ENCODE measurements around the gene SERPINE1. TPM values are rescaled to one million over a fixed set of nuclear protein-coding genes. Genes with fewer than 3 reads are reported as not detected.
A peak's percentile ranks its signal among the peaks of the same experiment; 100 is the strongest.

Gene SERPINE1
- total RNA-seq, 3 donors from 2014 or later, result 0.55 to 2.9 (median 1.6) TPM

DNA sequence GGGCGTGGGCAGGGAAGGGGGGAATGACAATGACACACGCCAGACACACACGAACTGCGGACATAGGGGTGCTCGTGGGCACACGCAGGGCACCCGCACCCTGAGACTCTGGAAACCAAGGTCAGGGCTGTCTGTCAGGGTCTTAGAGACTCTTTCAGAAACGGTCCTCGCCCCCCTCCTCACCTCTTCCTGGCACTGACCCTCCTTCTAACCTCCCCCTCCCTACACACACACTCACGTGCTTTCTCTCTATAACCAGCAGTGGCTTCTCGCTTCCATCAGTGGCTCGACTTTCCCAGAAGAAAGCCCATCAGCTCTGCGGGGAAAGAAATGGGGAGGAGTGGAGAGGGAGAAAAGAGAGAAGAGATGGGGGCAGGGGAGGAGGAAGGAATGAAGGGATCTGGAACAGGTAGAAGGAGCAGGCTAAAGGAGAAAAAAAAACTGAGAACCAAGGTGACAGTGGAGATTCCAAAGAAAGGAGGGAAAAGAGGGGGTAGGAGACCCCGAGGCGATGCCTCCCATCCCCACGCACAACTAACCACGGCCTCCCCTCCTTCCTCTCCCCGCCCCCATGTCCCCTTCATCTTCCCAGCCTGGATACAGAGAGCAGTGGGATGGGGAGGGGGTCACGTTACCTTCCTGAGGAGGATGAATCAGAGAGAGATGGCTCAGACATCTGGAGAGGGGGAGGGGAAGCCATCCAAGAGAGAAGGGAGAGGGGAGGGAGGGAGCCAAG lies 40.2 kb downstream of the SERPINE1 start:
- intact Hi-C loops (cut with DNase I, micrococcal nuclease), result no loop called here
- ATAC-seq, result no peak
- TF ChIP-seq, protein P1, sequence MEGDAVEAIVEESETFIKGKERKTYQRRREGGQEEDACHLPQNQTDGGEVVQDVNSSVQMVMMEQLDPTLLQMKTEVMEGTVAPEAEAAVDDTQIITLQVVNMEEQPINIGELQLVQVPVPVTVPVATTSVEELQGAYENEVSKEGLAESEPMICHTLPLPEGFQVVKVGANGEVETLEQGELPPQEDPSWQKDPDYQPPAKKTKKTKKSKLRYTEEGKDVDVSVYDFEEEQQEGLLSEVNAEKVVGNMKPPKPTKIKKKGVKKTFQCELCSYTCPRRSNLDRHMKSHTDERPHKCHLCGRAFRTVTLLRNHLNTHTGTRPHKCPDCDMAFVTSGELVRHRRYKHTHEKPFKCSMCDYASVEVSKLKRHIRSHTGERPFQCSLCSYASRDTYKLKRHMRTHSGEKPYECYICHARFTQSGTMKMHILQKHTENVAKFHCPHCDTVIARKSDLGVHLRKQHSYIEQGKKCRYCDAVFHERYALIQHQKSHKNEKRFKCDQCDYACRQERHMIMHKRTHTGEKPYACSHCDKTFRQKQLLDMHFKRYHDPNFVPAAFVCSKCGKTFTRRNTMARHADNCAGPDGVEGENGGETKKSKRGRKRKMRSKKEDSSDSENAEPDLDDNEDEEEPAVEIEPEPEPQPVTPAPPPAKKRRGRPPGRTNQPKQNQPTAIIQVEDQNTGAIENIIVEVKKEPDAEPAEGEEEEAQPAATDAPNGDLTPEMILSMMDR (IDR thresholded peaks at IDR 0.05), result no peak
- no peaks in the 10 kb centered on the region for H3K9me3 ChIP-seq
- no peaks in the 10 kb centered on the region for H3K36me3 ChIP-seq (ENCODE audit: low read depth)
- peaks cover 43% of the 10 kb centered on the region for H3K4me1 ChIP-seq (ENCODE audit: low read depth)
- no peak overlapping the region for H3K4me3 ChIP-seq
- no peak for DNase-seq

DNA sequence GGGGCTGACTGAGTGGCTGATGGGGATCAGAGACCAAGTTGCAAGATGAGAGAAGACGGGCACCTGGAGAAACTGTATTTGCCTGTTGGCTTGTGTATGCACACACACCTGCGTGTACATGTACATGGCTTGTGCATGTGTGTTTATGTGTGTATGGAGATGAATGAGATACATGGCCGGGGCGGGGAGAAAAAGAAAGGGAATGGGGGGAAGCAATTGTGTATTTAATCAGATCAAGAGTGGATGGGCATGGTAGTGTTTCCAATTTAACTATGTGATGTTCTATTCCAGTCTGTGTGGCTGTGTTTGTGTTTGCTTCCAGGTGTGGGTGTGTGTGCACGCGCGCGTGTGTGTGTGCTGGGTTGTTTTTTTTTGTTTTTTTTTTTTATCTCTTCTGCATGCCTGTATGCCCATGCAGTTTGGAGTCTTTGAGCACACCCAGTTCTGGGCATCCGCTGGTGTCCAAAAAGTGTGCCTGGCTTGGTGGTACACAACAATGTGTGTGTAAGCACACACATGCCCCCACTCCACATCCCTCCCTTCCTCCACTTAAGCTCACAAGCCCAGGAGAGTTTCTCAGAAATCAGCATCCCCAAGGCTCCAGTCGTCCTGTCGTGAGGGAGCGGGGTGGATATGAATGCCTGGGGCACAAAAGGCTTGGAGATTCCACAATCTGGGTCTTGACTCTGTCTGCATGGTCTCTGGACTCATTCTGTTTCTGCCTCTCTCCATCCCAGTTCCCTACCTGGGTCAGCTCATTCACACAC lies 40.9 kb downstream of the SERPINE1 start:
- intact Hi-C loops (cut with DNase I, micrococcal nuclease), result no loop called here
- DNase-seq (no peak), ATAC-seq (no peak)
- no peak overlapping the region for H3K4me3 ChIP-seq
- H3K9me3 ChIP-seq, result no peaks in the 10 kb centered on the region
- H3K36me3 ChIP-seq (ENCODE audit: low read depth), result no peaks in the 10 kb centered on the region
- peaks cover 44% of the 10 kb centered on the region for H3K4me1 ChIP-seq (ENCODE audit: low read depth)
- TF ChIP-seq, protein P1 (IDR thresholded peaks at IDR 0.05), result no peak

DNA sequence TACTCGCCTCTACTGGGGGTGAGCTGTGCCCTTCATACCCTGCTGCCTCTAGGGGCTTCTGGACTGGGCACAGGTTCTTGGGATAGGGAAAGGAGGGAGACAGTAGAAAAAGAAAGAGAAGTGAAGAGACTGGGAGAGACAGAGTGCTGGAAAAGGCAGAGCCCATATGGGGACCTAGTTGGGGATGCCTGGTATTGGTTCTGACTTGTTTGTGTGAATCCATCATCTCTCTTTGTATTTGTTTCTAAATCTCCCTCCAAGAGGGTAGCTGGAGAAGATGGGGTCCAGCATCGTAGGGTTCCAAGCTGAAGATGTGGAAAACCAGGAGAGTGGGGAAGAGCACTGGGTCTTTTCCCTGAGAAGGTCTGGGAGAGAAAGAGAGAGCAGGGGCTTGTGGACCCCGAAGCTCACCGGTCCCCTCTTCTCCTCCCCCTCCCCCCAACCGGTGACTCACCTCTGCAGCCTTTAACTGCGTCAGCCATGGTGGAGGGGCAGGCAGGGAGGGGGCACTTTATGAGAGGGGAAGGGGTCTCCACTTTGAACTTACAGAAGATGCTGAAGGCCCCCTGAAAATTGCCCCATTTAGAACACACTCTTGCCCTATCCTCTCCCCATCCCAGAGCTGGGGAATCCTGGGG lies 41.6 kb downstream of the SERPINE1 start:
- peaks cover 47% of the 10 kb centered on the region for H3K4me1 ChIP-seq (ENCODE audit: low read depth)
- no peak for ATAC-seq

DNA sequence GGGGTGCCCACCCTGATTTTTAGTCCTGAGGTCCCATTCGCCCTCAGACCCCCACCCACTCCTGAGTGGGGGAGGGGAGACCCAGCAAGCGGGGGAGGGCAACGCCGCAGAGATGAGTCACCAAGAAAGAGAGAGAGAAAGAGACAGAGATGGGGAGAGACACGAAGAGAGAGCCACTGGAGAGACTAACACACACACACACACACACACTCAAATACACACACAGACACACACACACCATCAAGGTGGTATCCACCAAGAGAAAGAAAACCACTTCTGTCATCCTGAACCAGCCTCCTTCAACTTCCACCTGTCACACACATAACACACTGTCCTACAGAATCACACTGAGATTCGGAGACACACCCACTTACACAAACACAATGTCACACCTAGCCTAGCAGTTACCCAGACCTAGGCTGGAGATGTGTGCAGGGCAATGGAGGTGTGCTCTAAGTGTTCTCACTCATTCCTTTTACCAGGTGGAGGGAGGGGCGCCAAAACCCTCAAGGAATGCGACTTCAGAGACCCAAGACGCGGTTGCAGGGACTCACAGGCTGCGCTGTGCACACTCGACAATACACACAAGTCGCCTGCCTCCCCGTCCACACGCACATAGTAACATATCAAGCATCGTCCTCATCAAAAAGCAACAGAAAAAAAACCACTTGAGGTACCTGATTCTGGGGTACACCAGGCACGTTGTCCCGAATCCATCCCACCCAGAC lies 42.4 kb downstream of the SERPINE1 start:
- Histone ChIP-seq H3K4me1 (ENCODE audit: low read depth) (peaks cover 42% of the 10 kb centered on the region), H3K4me3 (no peak overlapping the region), H3K9me3 (no peaks in the 10 kb centered on the region), H3K36me3 (ENCODE audit: low read depth) (no peaks in the 10 kb centered on the region)
- DNase-seq (no peak), ATAC-seq (no peak)
- intact Hi-C loops (cut with DNase I, micrococcal nuclease), result no loop called here
- TF ChIP-seq, protein P1 (IDR thresholded peaks at IDR 0.05), result no peak

More for the DNA sequence above, 41.6 kb downstream of the SERPINE1 start:
- Histone ChIP-seq H3K36me3 (ENCODE audit: low read depth) (no peaks in the 10 kb centered on the region), H3K9me3 (no peaks in the 10 kb centered on the region), H3K4me3 (no peak overlapping the region)
- no peak for DNase-seq
- TF ChIP-seq, protein P1 (IDR thresholded peaks at IDR 0.05), result no peak
- intact Hi-C loops (cut with DNase I, micrococcal nuclease), result no loop called here

DNA sequence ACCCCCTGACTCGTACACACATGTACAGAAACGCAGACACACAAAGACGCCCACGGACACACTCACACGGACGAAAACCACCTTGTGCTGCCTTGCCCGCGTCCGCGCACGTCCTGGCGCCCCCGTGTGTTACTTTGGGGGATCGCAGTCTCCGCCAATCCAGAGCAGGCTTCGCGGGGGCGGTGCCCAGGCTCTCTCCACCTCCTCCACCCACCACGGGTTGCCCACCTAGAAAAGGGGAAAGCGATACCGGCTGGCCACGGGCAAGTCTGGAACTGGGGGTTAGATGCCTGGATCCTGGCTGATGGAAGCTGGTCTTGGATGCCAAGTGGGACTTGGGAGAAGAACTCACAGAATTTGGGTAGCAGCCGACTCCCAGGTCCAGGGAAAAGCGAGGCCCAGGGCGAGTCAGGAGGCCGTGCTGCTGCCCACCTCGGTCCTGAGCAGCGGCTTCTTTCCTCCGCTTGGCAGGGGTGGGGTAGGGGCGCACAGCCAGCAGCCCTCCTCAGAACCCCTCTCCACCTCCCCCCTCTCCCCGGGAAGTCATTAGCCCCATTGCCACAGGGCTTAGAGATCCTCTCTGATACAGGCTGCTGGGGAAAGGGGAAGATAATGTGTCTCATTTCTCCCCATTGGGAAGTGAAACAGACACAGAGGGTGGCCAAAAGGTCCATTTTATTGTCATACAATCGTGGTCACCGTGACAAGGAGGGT lies 43.1 kb downstream of the SERPINE1 start:
- peak; percentile 73 to 84 (median 81) for DNase-seq
- Histone ChIP-seq H3K9me3 (no peaks in the 10 kb centered on the region), H3K4me3 (no peak overlapping the region), H3K4me1 (ENCODE audit: low read depth) (peaks cover 37% of the 10 kb centered on the region), H3K36me3 (ENCODE audit: low read depth) (no peaks in the 10 kb centered on the region)
- intact Hi-C loops (cut with DNase I, micrococcal nuclease), result no loop called here
- ATAC-seq, result peak; percentile 66
- TF ChIP-seq, protein P1 (IDR thresholded peaks at IDR 0.05), result peak; percentile 90

Measured in mucosa of descending colon (tissue), 3 donors.